Measurements from ENCODE around the gene CNTFR. TPM values are rescaled to one million over a fixed set of nuclear protein-coding genes. Genes with fewer than 3 reads are reported as not detected.

The CNTFR gene
- total and polyA plus RNA-seq, 2 experiments from 2014 or later: 0.73 to 1.9 TPM

GRCh38 chr9:34553511-34554021 lies 36.0 kb downstream of the CNTFR start:
- H3K27me3 Mint-ChIP-seq (ENCODE audit: insufficient read depth, low read depth, poor library complexity): peaks cover 18% of the 10 kb centered on the region
- Histone ChIP-seq H3K36me3 (ENCODE audit: insufficient read depth) (no peaks in the 10 kb centered on the region), H3K27me3 (ENCODE audit: insufficient read depth) (no peaks in the 10 kb centered on the region), H2AFZ (no peak overlapping the region), H4K20me1 (replicated peaks; ENCODE audit: insufficient read depth) (no peaks in the 10 kb centered on the region), H3K79me2 (replicated peaks; ENCODE audit: insufficient read depth) (no peaks in the 10 kb centered on the region), H3K9me2 (ENCODE audit: insufficient read depth) (no peaks in the 10 kb centered on the region), H3K4me1 (ENCODE audit: insufficient read depth) (peaks cover 12% of the 10 kb centered on the region), H3K27ac (ENCODE audit: low read depth) (no peak overlapping the region), H3K4me2 (no peak overlapping the region), H3K4me3 (no peak overlapping the region), H3F3A (replicated peaks; ENCODE audit: low read depth) (no peaks in the 10 kb centered on the region)
- no peak overlapping the region for H3K27ac Mint-ChIP-seq
- no peak for TF ChIP-seq POLR2AphosphoS5 (IDR thresholded peaks at IDR 0.05; ENCODE audit: low read depth)
- no peak for DNase-seq (ENCODE audit: low spot score)
- H3K9me3 Mint-ChIP-seq: no peaks in the 10 kb centered on the region
- no peak; the same call in 2 of the 3 replicates for ATAC-seq
- peaks cover 22% of the 10 kb centered on the region for H3K4me1 Mint-ChIP-seq
- no peak overlapping the region for H3K4me3 Mint-ChIP-seq
- H3K36me3 Mint-ChIP-seq (ENCODE audit: low read depth): no peaks in the 10 kb centered on the region

DNA sequence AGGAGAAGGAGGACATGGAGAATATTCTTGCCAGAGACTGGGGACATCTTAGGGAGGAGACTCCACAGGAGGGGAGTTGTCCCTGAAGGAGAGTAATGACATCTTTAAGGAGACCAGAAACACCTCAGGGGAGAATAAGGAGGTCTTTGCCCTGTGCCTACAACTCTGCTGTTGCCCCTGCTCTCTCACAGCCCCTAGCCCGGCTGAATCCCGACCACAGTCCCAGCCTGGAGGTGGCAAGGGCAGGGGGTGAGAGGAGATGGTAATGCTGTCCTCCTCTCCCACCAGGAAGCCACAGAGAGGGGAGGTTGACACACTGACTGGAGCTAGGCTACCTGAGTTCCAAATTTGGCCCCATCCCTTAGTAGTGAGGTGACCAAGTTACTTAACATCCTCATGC lies 36.5 kb downstream of the CNTFR start:
- DNase-seq (ENCODE audit: low spot score): no peak
- Histone ChIP-seq H3K27me3 (ENCODE audit: insufficient read depth) (no peaks in the 10 kb centered on the region), H4K20me1 (replicated peaks; ENCODE audit: insufficient read depth) (no peaks in the 10 kb centered on the region), H3K4me1 (ENCODE audit: insufficient read depth) (peaks cover 12% of the 10 kb centered on the region), H3K4me3 (no peak overlapping the region), H3K36me3 (ENCODE audit: insufficient read depth) (no peaks in the 10 kb centered on the region), H2AFZ (no peak overlapping the region), H3K9me2 (ENCODE audit: insufficient read depth) (no peaks in the 10 kb centered on the region), H3F3A (replicated peaks; ENCODE audit: low read depth) (no peaks in the 10 kb centered on the region), H3K79me2 (replicated peaks; ENCODE audit: insufficient read depth) (no peaks in the 10 kb centered on the region), H3K27ac (ENCODE audit: low read depth) (no peak overlapping the region), H3K4me2 (no peak overlapping the region)
- Mint-ChIP-seq H3K9me3 (no peaks in the 10 kb centered on the region; the same call in 2 of the 3 replicates), H3K27ac (no peak overlapping the region), H3K4me3 (no peak overlapping the region), H3K27me3 (ENCODE audit: insufficient read depth, low read depth, poor library complexity) (peaks cover 15% of the 10 kb centered on the region), H3K4me1 (peaks cover 19% of the 10 kb centered on the region), H3K36me3 (ENCODE audit: low read depth) (no peaks in the 10 kb centered on the region)
- no peak for ATAC-seq
- no peak for TF ChIP-seq EZH2phosphoT487 (IDR thresholded peaks at IDR 0.05; ENCODE audit: unreplicated experiment)
- no peak for TF ChIP-seq ZNF331 (CRISPR knock-in tag; IDR thresholded peaks at IDR 0.05; ENCODE audit: low read depth)
- no peak for TF ChIP-seq ZNF114 (CRISPR knock-in tag; IDR thresholded peaks at IDR 0.05)
- TF ChIP-seq, protein P1, sequence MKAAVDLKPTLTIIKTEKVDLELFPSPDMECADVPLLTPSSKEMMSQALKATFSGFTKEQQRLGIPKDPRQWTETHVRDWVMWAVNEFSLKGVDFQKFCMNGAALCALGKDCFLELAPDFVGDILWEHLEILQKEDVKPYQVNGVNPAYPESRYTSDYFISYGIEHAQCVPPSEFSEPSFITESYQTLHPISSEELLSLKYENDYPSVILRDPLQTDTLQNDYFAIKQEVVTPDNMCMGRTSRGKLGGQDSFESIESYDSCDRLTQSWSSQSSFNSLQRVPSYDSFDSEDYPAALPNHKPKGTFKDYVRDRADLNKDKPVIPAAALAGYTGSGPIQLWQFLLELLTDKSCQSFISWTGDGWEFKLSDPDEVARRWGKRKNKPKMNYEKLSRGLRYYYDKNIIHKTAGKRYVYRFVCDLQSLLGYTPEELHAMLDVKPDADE (IDR thresholded peaks at IDR 0.05): no peak
- no peak for TF ChIP-seq CREB1 (CRISPR knock-in tag; IDR thresholded peaks at IDR 0.05; ENCODE audit: low read depth)
- TF ChIP-seq, protein P2, sequence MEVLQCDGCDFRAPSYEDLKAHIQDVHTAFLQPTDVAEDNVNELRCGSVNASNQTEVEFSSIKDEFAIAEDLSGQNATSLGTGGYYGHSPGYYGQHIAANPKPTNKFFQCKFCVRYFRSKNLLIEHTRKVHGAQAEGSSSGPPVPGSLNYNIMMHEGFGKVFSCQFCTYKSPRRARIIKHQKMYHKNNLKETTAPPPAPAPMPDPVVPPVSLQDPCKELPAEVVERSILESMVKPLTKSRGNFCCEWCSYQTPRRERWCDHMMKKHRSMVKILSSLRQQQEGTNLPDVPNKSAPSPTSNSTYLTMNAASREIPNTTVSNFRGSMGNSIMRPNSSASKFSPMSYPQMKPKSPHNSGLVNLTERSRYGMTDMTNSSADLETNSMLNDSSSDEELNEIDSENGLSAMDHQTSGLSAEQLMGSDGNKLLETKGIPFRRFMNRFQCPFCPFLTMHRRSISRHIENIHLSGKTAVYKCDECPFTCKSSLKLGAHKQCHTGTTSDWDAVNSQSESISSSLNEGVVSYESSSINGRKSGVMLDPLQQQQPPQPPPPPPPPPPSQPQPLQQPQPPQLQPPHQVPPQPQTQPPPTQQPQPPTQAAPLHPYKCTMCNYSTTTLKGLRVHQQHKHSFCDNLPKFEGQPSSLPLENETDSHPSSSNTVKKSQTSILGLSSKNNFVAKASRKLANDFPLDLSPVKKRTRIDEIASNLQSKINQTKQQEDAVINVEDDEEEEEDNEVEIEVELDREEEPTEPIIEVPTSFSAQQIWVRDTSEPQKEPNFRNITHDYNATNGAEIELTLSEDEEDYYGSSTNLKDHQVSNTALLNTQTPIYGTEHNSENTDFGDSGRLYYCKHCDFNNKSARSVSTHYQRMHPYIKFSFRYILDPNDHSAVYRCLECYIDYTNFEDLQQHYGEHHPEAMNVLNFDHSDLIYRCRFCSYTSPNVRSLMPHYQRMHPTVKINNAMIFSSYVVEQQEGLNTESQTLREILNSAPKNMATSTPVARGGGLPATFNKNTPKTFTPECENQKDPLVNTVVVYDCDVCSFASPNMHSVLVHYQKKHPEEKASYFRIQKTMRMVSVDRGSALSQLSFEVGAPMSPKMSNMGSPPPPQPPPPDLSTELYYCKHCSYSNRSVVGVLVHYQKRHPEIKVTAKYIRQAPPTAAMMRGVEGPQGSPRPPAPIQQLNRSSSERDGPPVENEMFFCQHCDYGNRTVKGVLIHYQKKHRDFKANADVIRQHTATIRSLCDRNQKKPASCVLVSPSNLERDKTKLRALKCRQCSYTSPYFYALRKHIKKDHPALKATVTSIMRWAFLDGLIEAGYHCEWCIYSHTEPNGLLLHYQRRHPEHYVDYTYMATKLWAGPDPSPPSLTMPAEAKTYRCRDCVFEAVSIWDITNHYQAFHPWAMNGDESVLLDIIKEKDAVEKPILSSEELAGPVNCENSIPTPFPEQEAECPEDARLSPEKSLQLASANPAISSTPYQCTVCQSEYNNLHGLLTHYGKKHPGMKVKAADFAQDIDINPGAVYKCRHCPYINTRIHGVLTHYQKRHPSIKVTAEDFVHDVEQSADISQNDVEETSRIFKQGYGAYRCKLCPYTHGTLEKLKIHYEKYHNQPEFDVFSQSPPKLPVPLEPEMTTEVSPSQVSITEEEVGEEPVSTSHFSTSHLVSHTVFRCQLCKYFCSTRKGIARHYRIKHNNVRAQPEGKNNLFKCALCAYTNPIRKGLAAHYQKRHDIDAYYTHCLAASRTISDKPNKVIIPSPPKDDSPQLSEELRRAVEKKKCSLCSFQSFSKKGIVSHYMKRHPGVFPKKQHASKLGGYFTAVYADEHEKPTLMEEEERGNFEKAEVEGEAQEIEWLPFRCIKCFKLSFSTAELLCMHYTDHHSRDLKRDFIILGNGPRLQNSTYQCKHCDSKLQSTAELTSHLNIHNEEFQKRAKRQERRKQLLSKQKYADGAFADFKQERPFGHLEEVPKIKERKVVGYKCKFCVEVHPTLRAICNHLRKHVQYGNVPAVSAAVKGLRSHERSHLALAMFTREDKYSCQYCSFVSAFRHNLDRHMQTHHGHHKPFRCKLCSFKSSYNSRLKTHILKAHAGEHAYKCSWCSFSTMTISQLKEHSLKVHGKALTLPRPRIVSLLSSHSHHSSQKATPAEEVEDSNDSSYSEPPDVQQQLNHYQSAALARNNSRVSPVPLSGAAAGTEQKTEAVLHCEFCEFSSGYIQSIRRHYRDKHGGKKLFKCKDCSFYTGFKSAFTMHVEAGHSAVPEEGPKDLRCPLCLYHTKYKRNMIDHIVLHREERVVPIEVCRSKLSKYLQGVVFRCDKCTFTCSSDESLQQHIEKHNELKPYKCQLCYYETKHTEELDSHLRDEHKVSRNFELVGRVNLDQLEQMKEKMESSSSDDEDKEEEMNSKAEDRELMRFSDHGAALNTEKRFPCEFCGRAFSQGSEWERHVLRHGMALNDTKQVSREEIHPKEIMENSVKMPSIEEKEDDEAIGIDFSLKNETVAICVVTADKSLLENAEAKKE (CRISPR knock-in tag; IDR thresholded peaks at IDR 0.05): no peak
- TF ChIP-seq NANOG (IDR thresholded peaks at IDR 0.05; ENCODE audit: borderline replicate concordance): no peak
- no peak for TF ChIP-seq POLR2AphosphoS5 (IDR thresholded peaks at IDR 0.05; ENCODE audit: low read depth)
- no peak for TF ChIP-seq REST (IDR thresholded peaks at IDR 0.05; ENCODE audit: unreplicated experiment)
- no peak for TF ChIP-seq STAT1 (IDR thresholded peaks at IDR 0.05; ENCODE audit: unreplicated experiment)
- no peak for TF ChIP-seq EZH2 (IDR thresholded peaks at IDR 0.05; ENCODE audit: low read depth, unreplicated experiment)
- TF ChIP-seq JUNB (IDR thresholded peaks at IDR 0.05; ENCODE audit: unreplicated experiment): no peak

Measured in GM23338 (cell line).